GM18498 (cell line): ENCODE results near the gene AP3B1.

ENCODE experiments used
- ATAC-seq: cut with Tn5 transposase; IDR thresholded peaks from one replicate; pipeline ENCODE4 v1.9.1; 2021; ENCODE audit warnings: mild to moderate bottlenecking, moderate library complexity; ENCODE audit not compliant: unreplicated experiment

AP3B1 gene

GRCh38 chr5:78162253-78162862 lies 132.1 kb downstream of the AP3B1 start:
- ATAC-seq = no peak

- ATAC-seq = no peak
These were observed 137.5 kb downstream of the AP3B1 start for GRCh38 chr5:78157001-78157400.

GRCh38 chr5:78151594-78152271 lies 142.8 kb downstream of the AP3B1 start:
- ATAC-seq = no peak

- no peak for ATAC-seq
These were observed 157.2 kb downstream of the AP3B1 start for GRCh38 chr5:78137290-78137689.

- no peak for ATAC-seq
These were observed 161.1 kb downstream of the AP3B1 start for GRCh38 chr5:78133423-78133822.

GRCh38 chr5:78132507-78132906 lies 162.0 kb downstream of the AP3B1 start:
- ATAC-seq = no peak

- no peak for ATAC-seq
These were observed 164.9 kb downstream of the AP3B1 start for GRCh38 chr5:78129597-78129996.

- ATAC-seq = no peak
These were observed 166.6 kb downstream of the AP3B1 start for GRCh38 chr5:78127875-78128274.

GRCh38 chr5:78126536-78126935 lies 168.0 kb downstream of the AP3B1 start:
- ATAC-seq = no peak

- ATAC-seq = no peak
These were observed 178.3 kb downstream of the AP3B1 start for GRCh38 chr5:78116167-78116566.

- no peak for ATAC-seq
These were observed 180.7 kb downstream of the AP3B1 start for GRCh38 chr5:78113689-78114264.

- no peak for ATAC-seq
These were observed 181.6 kb downstream of the AP3B1 start for GRCh38 chr5:78112931-78113330.

GRCh38 chr5:78109891-78110324 lies 184.6 kb downstream of the AP3B1 start:
- ATAC-seq = peak; percentile 64

GRCh38 chr5:78108564-78108963 lies 185.9 kb downstream of the AP3B1 start:
- no peak for ATAC-seq

GRCh38 chr5:78103232-78103918 lies 191.1 kb downstream of the AP3B1 start:
- ATAC-seq = no peak

- ATAC-seq = no peak
These were observed 192.0 kb downstream of the AP3B1 start for GRCh38 chr5:78102500-78102899.

GRCh38 chr5:78095125-78095524 lies 199.4 kb downstream of the AP3B1 start:
- ATAC-seq = no peak

GRCh38 chr5:78090002-78090401 lies 204.5 kb downstream of the AP3B1 start:
- no peak for ATAC-seq

GRCh38 chr5:78078858-78079257 lies 215.6 kb downstream of the AP3B1 start:
- ATAC-seq = no peak

GRCh38 chr5:78077369-78078068 lies 217.0 kb downstream of the AP3B1 start:
- no peak for ATAC-seq

GRCh38 chr5:78076351-78076750 lies 218.1 kb downstream of the AP3B1 start:
- no peak for ATAC-seq
